Left renal cortex interstitium (tissue), 4 donors: ENCODE measurements around the gene RS1. TPM values are rescaled to one million over a fixed set of nuclear protein-coding genes. Genes with fewer than 3 reads are reported as not detected.

Source experiments
- DNase-seq, 4 donors: peaks; one replicate each; pipeline ENCODE4 v3.0.0-alpha.2; 2013; ENCODE audit warnings: low read depth in 4 of 4, low spot score in 2 of 4, missing footprints in 1 of 4
- polyA plus RNA-seq, 4 donors: library from polyadenylated mRNA; unstranded; fragments of 120-200 nt; gene quantifications; one replicate each; pipeline ENCODE4 v1.2.1, GENCODE V29; 2013; ENCODE audit not compliant: insufficient read length in 4 of 4

RS1 gene
- polyA plus RNA-seq, 4 donors = 0.04 to 0.20 (median 0.13) TPM

GRCh38 chrX:18613930-18614639 lies 57.8 kb downstream of the RS1 start:
- no peak for DNase-seq

- no peak for DNase-seq
Measured at GRCh38 chrX:18607966-18608365, 63.9 kb downstream of the RS1 start.

- no peak for DNase-seq
Measured at GRCh38 chrX:18598413-18598812, 73.5 kb downstream of the RS1 start.

GRCh38 chrX:18596096-18596495 lies 75.8 kb downstream of the RS1 start:
- no peak for DNase-seq

GRCh38 chrX:18594079-18594478 lies 77.8 kb downstream of the RS1 start:
- DNase-seq = no peak

GRCh38 chrX:18591834-18592233 lies 80.1 kb downstream of the RS1 start:
- no peak for DNase-seq

Other genes with a start within 250 kb of the RS1 start
- 10 to 100 TPM; 11.9 to 18.1 (median 14.9) TPM for gene CDKL5, start 246.5 kb downstream of the RS1 start, polyA plus RNA-seq
- gene PPEF1, start 35.5 kb upstream of the RS1 start, polyA plus RNA-seq = under 1 TPM; 0.49 to 0.96 (median 0.63) TPM